CD4-positive, CD25-positive, alpha-beta regulatory T cell (primary cell): ENCODE data around the gene C2. TPM values are rescaled to one million over a fixed set of nuclear protein-coding genes. Genes with fewer than 3 reads are reported as not detected.
A peak's percentile ranks its signal among the peaks of the same experiment; 100 is the strongest.
"Not testable (repeated sequence)": the region's sequence is repeated elsewhere in the genome, so short reads cannot be mapped to it uniquely, and the experiment has no call there.

ENCODE experiments used
- ATAC-seq, 2 donors: fragments of 150-1000 bp; cut with Tn5 transposase; one replicate each; pipeline ENCODE4 v1.10.0; 2021; ENCODE audit warnings: low read depth in 2 of 2, moderate number of reproducible peaks in 2 of 2, moderate library complexity in 1 of 2
- DNase-seq, 3 donors: peaks; one replicate each; pipeline versions ENCODE4 v3.0.0 to v3.0.0-alpha.2; 2012 to 2022; ENCODE audit warnings: mixed read lengths in 1 of 3
- H3K27ac ChIP-seq: one replicate; pipeline ENCODE4 v1.7.0; 2013; ENCODE audit warnings: mild to moderate bottlenecking, low read length; ENCODE audit not compliant: insufficient read depth, poor library complexity, severe bottlenecking
- H3K27me3 ChIP-seq: one replicate; pipeline ENCODE4 v1.7.0; 2013; ENCODE audit warnings: low read length; ENCODE audit not compliant: control insufficient read depth, insufficient read depth
- H3K36me3 ChIP-seq: one replicate; pipeline ENCODE4 v1.7.0; 2013; ENCODE audit warnings: mild to moderate bottlenecking, low read length, moderate library complexity; ENCODE audit not compliant: control insufficient read depth, insufficient read depth
- H3K4me1 ChIP-seq: 2 replicates; pipeline ENCODE4 v1.7.0; 2013; ENCODE audit warnings: mild to moderate bottlenecking, low read length; ENCODE audit not compliant: insufficient read depth, control insufficient read depth, poor library complexity, severe bottlenecking
- H3K4me3 ChIP-seq: one replicate; pipeline ENCODE4 v1.7.0; 2013; ENCODE audit warnings: low read depth, mild to moderate bottlenecking, low read length, moderate library complexity
- H3K9me3 ChIP-seq, 2 experiments: 1 replicate in 1 of 2; 2 replicates in 1 of 2; pipeline ENCODE4 v1.7.0; 2013; ENCODE audit warnings: low read length in 2 of 2, mild to moderate bottlenecking in 1 of 2, moderate library complexity in 1 of 2; ENCODE audit not compliant: control insufficient read depth in 2 of 2
- H3K27ac Mint-ChIP-seq, 3 donors: one replicate each; pipeline ENCODE4 v1.8.0; 2020 to 2022; ENCODE audit warnings: mild to moderate bottlenecking in 3 of 3, mixed read lengths in 3 of 3, moderate library complexity in 2 of 3
- H3K27me3 Mint-ChIP-seq: one replicate; pipeline ENCODE4 v1.8.0; 2022; ENCODE audit warnings: mild to moderate bottlenecking, mixed read lengths
- H3K36me3 Mint-ChIP-seq: one replicate; pipeline ENCODE4 v1.8.0; 2020; ENCODE audit warnings: mixed read lengths
- H3K4me1 Mint-ChIP-seq, 4 donors: one replicate each; pipeline ENCODE4 v1.8.0; 2020 to 2022; ENCODE audit warnings: mixed read lengths in 4 of 4, mild to moderate bottlenecking in 1 of 4
- H3K4me3 Mint-ChIP-seq, 4 donors: one replicate each; pipeline ENCODE4 v1.8.0; 2020 to 2022; ENCODE audit warnings: mild to moderate bottlenecking in 4 of 4, mixed read lengths in 4 of 4, moderate library complexity in 3 of 4
- H3K9me3 Mint-ChIP-seq, 7 donors: one replicate each; pipeline ENCODE4 v1.8.0; 2020 to 2022; ENCODE audit warnings: mixed read lengths in 7 of 7, mild to moderate bottlenecking in 3 of 7, moderate library complexity in 2 of 7
- polyA plus RNA-seq, 4 donors: library from polyadenylated mRNA; unstranded; fragments of 300-500 nt; fragmentation: Illumina TruSeq; gene quantifications; one replicate each; pipeline ENCODE4 v1.2.3, GENCODE V29; 2021
- total RNA-seq: library from RNA; stranded (reverse); gene quantifications from one replicate; pipeline ENCODE4 v1.2.3, GENCODE V29; 2022

Gene C2
- total and polyA plus RNA-seq, 5 donors from 2014 or later: 0.47 to 1.3 TPM; not detected in 3

- Mint-ChIP-seq H3K4me1 (peaks cover 0 to 12% (median 8%) of the 10 kb centered on the region in 4 donors), H3K4me3 (peak overlapping the region in 1 of 4 donors; percentile 87), H3K27me3 (peaks cover 15% of the 10 kb centered on the region), H3K27ac (no peak overlapping the region), H3K36me3 (no peaks in the 10 kb centered on the region), H3K9me3 (peaks cover 0 to 2% (median 0%) of the 10 kb centered on the region in 7 donors)
- peaks cover 3% of the 10 kb centered on the region for H3K27me3 ChIP-seq
- peaks cover 6% of the 10 kb centered on the region for H3K4me1 ChIP-seq
- no peaks in the 10 kb centered on the region for H3K9me3 ChIP-seq
- no peak overlapping the region for H3K27ac ChIP-seq
- DNase-seq: no peak
- no peak for ATAC-seq
- no peak overlapping the region for H3K4me3 ChIP-seq
- no peaks in the 10 kb centered on the region for H3K36me3 ChIP-seq
These were observed 20.2 kb upstream of the C2 start for GRCh38 chr6:31907158-31907813.

- H3K27me3 Mint-ChIP-seq: peaks cover 15% of the 10 kb centered on the region
- H3K27ac ChIP-seq, H3K36me3 ChIP-seq, H3K9me3 Mint-ChIP-seq, ATAC-seq, H3K27ac Mint-ChIP-seq, H3K9me3 ChIP-seq, H3K36me3 Mint-ChIP-seq, H3K4me3 Mint-ChIP-seq, H3K4me1 ChIP-seq, H3K27me3 ChIP-seq, H3K4me3 ChIP-seq, DNase-seq, H3K4me1 Mint-ChIP-seq: not testable (repeated sequence)
These were observed 19.3 kb upstream of the C2 start for GRCh38 chr6:31908255-31908654.

GRCh38 chr6:31908791-31909190 is 18.7 kb upstream of the C2 start:
- Mint-ChIP-seq H3K27ac (no peak overlapping the region), H3K36me3 (no peaks in the 10 kb centered on the region), H3K9me3 (peaks cover 0 to 2% (median 0%) of the 10 kb centered on the region in 7 donors), H3K4me1 (peaks cover 0 to 5% (median 0%) of the 10 kb centered on the region in 4 donors), H3K27me3 (peaks cover 15% of the 10 kb centered on the region), H3K4me3 (no peak overlapping the region)
- DNase-seq (no peak), ATAC-seq (no peak)
- Histone ChIP-seq H3K4me3 (no peak overlapping the region), H3K27me3 (peaks cover 3% of the 10 kb centered on the region), H3K36me3 (no peaks in the 10 kb centered on the region), H3K9me3 (no peaks in the 10 kb centered on the region), H3K27ac (no peak overlapping the region), H3K4me1 (no peaks in the 10 kb centered on the region)

- not testable (repeated sequence) for DNase-seq, H3K36me3 ChIP-seq, H3K4me1 Mint-ChIP-seq
These were observed 18.2 kb upstream of the C2 start for GRCh38 chr6:31909298-31909697.

GRCh38 chr6:31911826-31912585 is 15.5 kb upstream of the C2 start:
- ATAC-seq: no peak
- Histone ChIP-seq H3K4me1 (no peaks in the 10 kb centered on the region), H3K36me3 (no peaks in the 10 kb centered on the region), H3K27me3 (no peaks in the 10 kb centered on the region), H3K27ac (no peak overlapping the region), H3K9me3 (no peaks in the 10 kb centered on the region), H3K4me3 (no peak overlapping the region)
- no peaks in the 10 kb centered on the region for H3K36me3 Mint-ChIP-seq
- peaks cover 7% of the 10 kb centered on the region for H3K27me3 Mint-ChIP-seq
- no peak overlapping the region for H3K27ac Mint-ChIP-seq
- DNase-seq: no peak
- peak overlapping the region in 1 of 4 donors; percentile 81 for H3K4me3 Mint-ChIP-seq
- no peaks in the 10 kb centered on the region for H3K4me1 Mint-ChIP-seq
- no peaks in the 10 kb centered on the region for H3K9me3 Mint-ChIP-seq

More at GRCh38 chr6:31909298-31909697, 18.2 kb upstream of the C2 start:
- H3K27ac Mint-ChIP-seq, H3K27me3 ChIP-seq, H3K9me3 ChIP-seq, H3K4me3 ChIP-seq, H3K4me3 Mint-ChIP-seq, ATAC-seq, H3K36me3 Mint-ChIP-seq, H3K9me3 Mint-ChIP-seq, H3K4me1 ChIP-seq, H3K27ac ChIP-seq: not testable (repeated sequence)
- peaks cover 15% of the 10 kb centered on the region for H3K27me3 Mint-ChIP-seq

- no peaks in the 10 kb centered on the region for H3K9me3 Mint-ChIP-seq
- no peaks in the 10 kb centered on the region for H3K4me1 Mint-ChIP-seq
- Histone ChIP-seq H3K27me3 (no peaks in the 10 kb centered on the region), H3K4me1 (no peaks in the 10 kb centered on the region), H3K4me3 (no peak overlapping the region), H3K9me3 (no peaks in the 10 kb centered on the region), H3K36me3 (no peaks in the 10 kb centered on the region), H3K27ac (no peak overlapping the region)
- DNase-seq (no peak), ATAC-seq (no peak)
- H3K27ac Mint-ChIP-seq: no peak overlapping the region
- H3K4me3 Mint-ChIP-seq: no peak overlapping the region
- H3K36me3 Mint-ChIP-seq: no peaks in the 10 kb centered on the region
- H3K27me3 Mint-ChIP-seq: peaks cover 7% of the 10 kb centered on the region
These were observed 12.2 kb upstream of the C2 start for GRCh38 chr6:31915351-31915750.

- no peaks in the 10 kb centered on the region for H3K9me3 Mint-ChIP-seq
- no peak overlapping the region for H3K4me3 Mint-ChIP-seq
These were observed 11.8 kb upstream of the C2 start for GRCh38 chr6:31915756-31916155.

More at GRCh38 chr6:31915756-31916155, 11.8 kb upstream of the C2 start:
- no peak for ATAC-seq
- no peaks in the 10 kb centered on the region for H3K4me1 ChIP-seq
- Mint-ChIP-seq H3K36me3 (no peaks in the 10 kb centered on the region), H3K27me3 (peaks cover 7% of the 10 kb centered on the region), H3K4me1 (no peaks in the 10 kb centered on the region), H3K27ac (no peak overlapping the region)
- H3K4me3 ChIP-seq: no peak overlapping the region
- no peaks in the 10 kb centered on the region for H3K9me3 ChIP-seq
- DNase-seq: no peak
- H3K27me3 ChIP-seq: no peaks in the 10 kb centered on the region
- no peak overlapping the region for H3K27ac ChIP-seq
- no peaks in the 10 kb centered on the region for H3K36me3 ChIP-seq
